Cardiac muscle cell (in vitro differentiated cells and primary cell): ENCODE data around the gene TOB2. TPM values are rescaled to one million over a fixed set of nuclear protein-coding genes. Genes with fewer than 3 reads are reported as not detected.

Experiments used
- DNase-seq, 2 donors: peaks; one replicate each; pipeline versions ENCODE4 v3.0.0 to v3.0.0-alpha.2; 2010 to 2017; ENCODE audit warnings: low read depth in 1 of 2, low spot score in 1 of 2
- H3K27ac ChIP-seq: fragments of 200-600 bp; sonication (generic); 2 replicates; pipeline ENCODE4 v1.5.1; 2016
- H3K27me3 ChIP-seq: fragments of 200-600 bp; sonication (generic); 2 replicates; pipeline ENCODE4 v1.6.0; 2016; ENCODE audit warnings: control low read depth
- H3K36me3 ChIP-seq: fragments of 200-600 bp; sonication (generic); 2 replicates; pipeline ENCODE4 v1.5.1; 2016; ENCODE audit warnings: control low read depth
- H3K4me1 ChIP-seq: fragments of 200-600 bp; sonication (generic); 2 replicates; pipeline ENCODE4 v1.8.1; 2017; ENCODE audit warnings: low read depth, mild to moderate bottlenecking, mixed run types
- H3K4me3 ChIP-seq: fragments of 200-600 bp; sonication (generic); 2 replicates; pipeline ENCODE4 v1.5.1; 2016; ENCODE audit warnings: mild to moderate bottlenecking
- H3K9me3 ChIP-seq: fragments of 200-600 bp; sonication (generic); 2 replicates; pipeline ENCODE4 v1.5.1; 2017; ENCODE audit warnings: low read depth, mild to moderate bottlenecking, control low read depth
- CTCF ChIP-seq: IDR thresholded peaks from 2 replicates; pipeline ENCODE4 v1.5.1; 2012; ENCODE audit warnings: low read depth, mild to moderate bottlenecking, low read length
- polyA plus RNA-seq: library from polyadenylated mRNA; unstranded; fragments of >200 nt; fragmentation: Nextera tagmentation; extraction: Ambion mirVana; gene quantifications from 2 replicates; pipeline ENCODE4 v1.2.1, GENCODE V29; 2016
- total RNA-seq: library from RNA; depleted of rRNA; stranded (reverse); fragments of >200 nt; gene quantifications from 2 replicates; pipeline ENCODE4 v1.2.3, GENCODE V29; 2016

Gene TOB2
- total and polyA plus RNA-seq, 2 experiments from 2014 or later, result 35.5 to 42.4 TPM

- TF ChIP-seq CTCF, result no peak
- Histone ChIP-seq H3K27ac (no peak overlapping the region), H3K36me3 (peaks cover 11% of the 10 kb centered on the region), H3K9me3 (no peaks in the 10 kb centered on the region), H3K4me3 (no peak overlapping the region), H3K4me1 (peaks cover 4% of the 10 kb centered on the region), H3K27me3 (no peaks in the 10 kb centered on the region)
- DNase-seq, result no peak
Measured at GRCh38 chr22:41397143-41397811, 49.3 kb downstream of the TOB2 start.

- H3K9me3 ChIP-seq, result no peaks in the 10 kb centered on the region
- H3K4me3 ChIP-seq, result no peak overlapping the region
- peaks cover 14% of the 10 kb centered on the region for H3K36me3 ChIP-seq
- no peak for DNase-seq
- no peak for TF ChIP-seq CTCF
- H3K27ac ChIP-seq, result no peak overlapping the region
- H3K27me3 ChIP-seq, result no peaks in the 10 kb centered on the region
- H3K4me1 ChIP-seq, result no peaks in the 10 kb centered on the region
Measured at GRCh38 chr22:41395531-41396240, 50.9 kb downstream of the TOB2 start.

- H3K4me1 ChIP-seq, result no peaks in the 10 kb centered on the region
- DNase-seq, result no peak
Measured at GRCh38 chr22:41394012-41394356, 52.6 kb downstream of the TOB2 start.

GRCh38 chr22:41387341-41387740 is 59.3 kb downstream of the TOB2 start:
- Histone ChIP-seq H3K9me3 (no peaks in the 10 kb centered on the region), H3K27ac (no peak overlapping the region), H3K4me3 (no peak overlapping the region), H3K27me3 (no peaks in the 10 kb centered on the region), H3K36me3 (peaks cover 10% of the 10 kb centered on the region), H3K4me1 (peaks cover 6% of the 10 kb centered on the region)
- no peak for DNase-seq
- no peak for TF ChIP-seq CTCF

More at GRCh38 chr22:41394012-41394356, 52.6 kb downstream of the TOB2 start:
- no peak overlapping the region for H3K4me3 ChIP-seq
- H3K27ac ChIP-seq, result no peak overlapping the region
- H3K27me3 ChIP-seq, result no peaks in the 10 kb centered on the region
- TF ChIP-seq CTCF, result no peak
- no peaks in the 10 kb centered on the region for H3K9me3 ChIP-seq
- peaks cover 14% of the 10 kb centered on the region for H3K36me3 ChIP-seq

- Histone ChIP-seq H3K4me1 (peaks cover 13% of the 10 kb centered on the region), H3K27ac (no peak overlapping the region), H3K36me3 (peaks cover 8% of the 10 kb centered on the region)
Measured at GRCh38 chr22:41384128-41384527, 62.5 kb downstream of the TOB2 start.

More at GRCh38 chr22:41384128-41384527, 62.5 kb downstream of the TOB2 start:
- Histone ChIP-seq H3K27me3 (no peaks in the 10 kb centered on the region), H3K9me3 (no peaks in the 10 kb centered on the region), H3K4me3 (no peak overlapping the region)
- no peak for TF ChIP-seq CTCF
- no peak for DNase-seq

Other genes starting within 250 kb of the TOB2 start
- gene L3MBTL2, start 241.5 kb downstream of the TOB2 start, total RNA-seq, result 24.9 and 27.0 TPM in 2 replicates
- gene L3MBTL2, start 241.5 kb downstream of the TOB2 start, polyA plus RNA-seq, result 21.4 and 25.5 TPM in 2 replicates
- 3.3 and 4.0 TPM in 2 replicates for gene CHADL, start 205.9 kb downstream of the TOB2 start, total RNA-seq
- 0.49 and 1.8 TPM in 2 replicates for gene CHADL, start 205.9 kb downstream of the TOB2 start, polyA plus RNA-seq
- 68.7 and 125 TPM in 2 replicates for gene RANGAP1, start 160.6 kb downstream of the TOB2 start, total RNA-seq
- gene RANGAP1, start 160.6 kb downstream of the TOB2 start, polyA plus RNA-seq, result 43.3 and 78.4 TPM in 2 replicates
- gene ZC3H7B, start 145.3 kb downstream of the TOB2 start, total RNA-seq, result 57.6 and 65.9 TPM in 2 replicates
- gene ZC3H7B, start 145.3 kb downstream of the TOB2 start, polyA plus RNA-seq, result 7.2 and 7.4 TPM in 2 replicates
- 8.5 and 21.1 TPM in 2 replicates for gene TEF, start 64.9 kb downstream of the TOB2 start, total RNA-seq
- 4.0 and 20.4 TPM in 2 replicates for gene TEF, start 64.9 kb downstream of the TOB2 start, polyA plus RNA-seq
- gene PHF5A, start 21.9 kb upstream of the TOB2 start, total RNA-seq, result 32.2 and 42.2 TPM in 2 replicates
- gene PHF5A, start 21.9 kb upstream of the TOB2 start, polyA plus RNA-seq, result 25.9 and 26.9 TPM in 2 replicates
- 183 and 223 TPM in 2 replicates for gene ACO2, start 22.3 kb upstream of the TOB2 start, total RNA-seq
- gene ACO2, start 22.3 kb upstream of the TOB2 start, polyA plus RNA-seq, result 247 and 328 TPM in 2 replicates
- 11.4 and 12.5 TPM in 2 replicates for gene POLR3H, start 97.7 kb upstream of the TOB2 start, total RNA-seq
- 24.7 and 30.9 TPM in 2 replicates for gene POLR3H, start 97.7 kb upstream of the TOB2 start, polyA plus RNA-seq
- 4.2 and 4.3 TPM in 2 replicates for gene CSDC2, start 114.2 kb upstream of the TOB2 start, total RNA-seq
- 5.0 and 5.1 TPM in 2 replicates for gene CSDC2, start 114.2 kb upstream of the TOB2 start, polyA plus RNA-seq
- 22.5 and 34.0 TPM in 2 replicates for gene PMM1, start 143.0 kb upstream of the TOB2 start, total RNA-seq
- 53.7 and 63.6 TPM in 2 replicates for gene PMM1, start 143.0 kb upstream of the TOB2 start, polyA plus RNA-seq
- 34.2 and 43.2 TPM in 2 replicates for gene DESI1, start 174.2 kb upstream of the TOB2 start, total RNA-seq
- 27.3 and 27.6 TPM in 2 replicates for gene DESI1, start 174.2 kb upstream of the TOB2 start, polyA plus RNA-seq
- 250 and 283 TPM in 2 replicates for gene XRCC6, start 174.5 kb upstream of the TOB2 start, total RNA-seq
- gene XRCC6, start 174.5 kb upstream of the TOB2 start, polyA plus RNA-seq, result 423 and 442 TPM in 2 replicates
- 112 and 149 TPM in 2 replicates for gene SNU13, start 242.1 kb upstream of the TOB2 start, total RNA-seq
- 246 and 273 TPM in 2 replicates for gene SNU13, start 242.1 kb upstream of the TOB2 start, polyA plus RNA-seq